AG20443 (cell line): ENCODE data around the gene DIPK1A.

Experiments
- DNase-seq: peaks from one replicate; pipeline ENCODE4 v3.0.0; 2012; ENCODE audit warnings: low spot score, mixed read lengths

DIPK1A gene

GRCh38 chr1:92961131-92961895 is at the start of gene DIPK1A:
Gene DIPK1A (minus strand): TSS chr1:92961462. CDS start chr1:92961429, 33 bp downstream.
- DNase-seq: peak; percentile 95

DNA sequence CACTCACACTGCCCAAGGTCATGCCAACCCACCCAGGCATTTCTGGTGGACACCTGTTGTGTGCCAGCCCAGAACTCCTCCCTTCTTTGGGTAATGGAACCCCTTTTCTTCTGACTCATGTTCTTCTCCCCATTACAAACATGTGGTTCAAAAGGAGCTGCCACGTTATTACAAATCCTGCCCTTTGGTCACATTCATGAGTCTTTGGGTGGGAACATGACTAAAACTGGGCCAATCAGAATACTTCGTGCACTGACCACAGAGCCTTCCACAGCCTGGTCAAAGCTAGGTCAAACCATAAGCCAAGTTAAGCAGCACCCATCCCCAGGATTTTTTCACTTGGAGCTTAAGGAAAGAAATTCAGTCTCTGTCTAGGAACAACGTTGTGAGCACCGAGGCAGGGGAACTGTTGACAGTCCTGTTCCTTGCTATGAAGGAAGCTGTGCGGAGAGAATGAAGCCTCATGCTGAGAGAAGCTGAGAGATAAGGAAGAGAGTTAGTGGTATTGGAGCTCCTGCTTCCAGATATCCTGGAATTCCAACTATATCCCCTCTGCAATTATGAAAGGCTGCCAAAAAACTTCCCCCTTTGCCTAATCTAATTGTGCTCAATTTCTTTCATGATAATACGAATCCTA is 46.8 kb upstream of the DIPK1A start:
- peak; percentile 18 for DNase-seq

DNA sequence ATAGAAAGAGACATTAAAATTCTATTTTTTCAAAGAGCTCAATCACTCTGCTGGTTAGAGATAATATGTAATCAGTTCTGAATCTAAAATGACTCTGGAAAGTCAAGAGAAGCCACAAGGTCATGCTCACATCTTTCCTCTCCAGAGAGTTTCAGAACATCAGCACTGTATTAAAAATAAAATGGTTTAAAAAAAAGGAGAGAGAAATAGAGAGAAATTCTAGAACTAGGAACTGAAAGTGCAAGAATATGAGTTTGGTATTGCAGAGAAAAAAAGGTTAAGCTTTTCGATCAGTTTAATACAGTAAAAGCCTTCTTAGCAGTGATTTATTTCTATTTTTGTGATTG is 44.0 kb upstream of the DIPK1A start:
- DNase-seq: no peak

DNA sequence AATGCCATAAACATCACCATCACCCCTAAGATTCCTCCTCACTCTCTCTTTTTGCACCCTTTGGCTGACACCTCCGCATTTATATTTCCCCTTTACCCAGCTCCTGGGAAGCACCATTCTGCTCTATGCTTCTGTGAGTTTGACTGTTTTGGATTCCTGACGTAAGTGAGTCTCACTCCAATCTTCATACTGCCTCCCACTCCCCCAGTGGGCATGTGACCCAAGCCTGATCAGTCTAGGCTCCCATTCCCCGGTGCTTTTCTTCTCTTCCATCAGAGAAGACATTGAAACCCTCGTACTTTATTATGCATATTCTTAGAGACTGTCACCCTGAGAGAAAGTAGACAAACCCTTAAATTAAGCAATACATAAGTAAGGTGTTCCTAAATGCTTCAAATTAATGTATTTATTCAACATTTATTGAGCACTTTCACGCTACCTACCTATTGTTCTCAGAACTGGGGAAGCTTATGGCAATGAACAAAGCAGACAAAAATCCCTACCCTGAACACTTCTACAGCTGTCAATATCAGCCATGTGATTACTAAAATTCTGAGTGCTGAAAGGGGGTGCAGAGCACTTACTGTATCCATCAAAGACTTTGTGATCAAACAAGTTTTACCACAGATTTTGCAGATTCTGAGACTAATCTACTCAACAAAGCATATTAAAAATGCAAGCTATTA is 43.4 kb upstream of the DIPK1A start:
- DNase-seq: no peak

GRCh38 chr1:93003981-93004380 is 42.7 kb upstream of the DIPK1A start:
- DNase-seq: no peak

GRCh38 chr1:93002781-93003180 is 41.5 kb upstream of the DIPK1A start:
- no peak for DNase-seq

DNA sequence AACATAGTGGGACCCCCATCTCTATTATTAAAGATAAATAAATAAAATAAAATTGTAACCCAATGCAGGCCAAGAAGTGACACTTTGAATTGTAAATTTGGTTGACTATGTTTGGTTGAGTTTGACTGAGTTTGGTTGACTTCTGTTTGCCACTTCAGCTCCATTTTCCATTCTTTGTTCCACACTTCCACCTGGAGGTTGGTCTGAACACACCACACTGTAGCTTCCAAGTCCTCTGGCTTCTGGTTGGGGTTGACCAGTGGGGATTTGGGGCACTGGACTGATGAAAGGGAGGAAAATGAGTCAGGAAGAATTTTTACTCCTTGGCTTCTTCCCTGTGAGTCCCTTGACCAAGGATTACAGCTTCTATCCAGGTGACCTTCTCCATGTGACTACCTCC is 40.6 kb upstream of the DIPK1A start:
- DNase-seq: no peak

DNA sequence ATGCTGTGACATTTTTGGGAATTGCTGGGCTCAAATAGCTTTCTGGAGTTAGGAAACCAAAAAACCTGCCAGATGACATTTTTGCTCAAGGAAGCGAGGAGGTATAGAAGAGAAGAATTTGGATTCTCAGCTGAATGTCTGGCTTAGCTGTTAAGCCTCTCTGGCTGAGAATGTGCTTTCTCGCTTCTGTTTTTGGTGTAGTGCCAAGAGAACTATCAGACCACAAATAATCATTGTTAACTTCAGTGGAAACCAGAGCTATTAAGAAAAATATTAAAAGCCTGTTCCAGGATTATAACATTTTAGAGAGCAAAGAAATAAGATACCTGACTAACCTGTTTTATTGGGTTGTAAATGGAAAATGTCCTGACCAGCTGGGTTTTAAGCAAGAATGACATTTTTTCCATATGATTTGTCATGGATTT is 39.5 kb upstream of the DIPK1A start:
- no peak for DNase-seq

DNA sequence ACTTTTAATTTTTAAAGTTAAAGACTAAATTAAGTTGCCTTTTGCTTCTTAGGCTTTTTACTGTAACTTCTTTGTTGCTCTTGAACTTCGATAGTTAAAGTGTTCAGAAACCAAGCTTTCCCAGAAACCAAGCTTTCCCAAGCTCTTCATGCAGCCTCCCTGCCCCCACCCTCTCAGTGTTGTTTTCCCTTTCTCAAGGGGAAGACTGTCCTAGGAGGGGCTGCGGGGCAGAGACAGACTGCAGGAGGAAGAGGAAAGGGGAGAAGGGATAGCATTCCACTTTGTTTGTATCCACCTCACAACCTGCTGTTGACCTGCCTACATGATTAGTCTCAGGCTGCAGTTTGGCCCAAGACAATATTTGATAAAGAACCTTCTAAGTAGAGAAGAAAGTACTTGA is 39.0 kb upstream of the DIPK1A start:
- DNase-seq: no peak

DNA sequence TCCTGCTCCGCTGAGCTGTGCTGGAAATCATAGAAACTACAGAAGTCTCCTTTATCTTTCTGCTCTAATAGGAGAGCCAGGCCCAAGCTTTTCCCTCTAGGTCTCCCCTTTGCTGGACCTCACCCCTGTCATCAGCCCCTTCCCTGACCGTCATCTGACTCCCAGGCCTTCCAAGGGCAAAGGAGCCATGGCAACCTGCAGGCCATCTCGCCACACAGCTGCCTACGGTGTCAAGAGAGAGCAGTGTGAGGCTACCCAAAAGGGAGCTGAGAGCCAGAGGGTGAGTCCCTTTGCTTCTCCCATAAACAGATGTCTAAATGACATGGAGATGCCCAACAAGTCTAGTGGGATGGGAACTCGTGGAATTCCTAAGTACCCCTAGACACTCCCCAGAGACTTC is 37.6 kb upstream of the DIPK1A start:
- DNase-seq: no peak

GRCh38 chr1:92995441-92996430 is 34.5 kb upstream of the DIPK1A start:
- no peak for DNase-seq

GRCh38 chr1:92994105-92994712 is 32.9 kb upstream of the DIPK1A start:
- peak; percentile 70 for DNase-seq

DNA sequence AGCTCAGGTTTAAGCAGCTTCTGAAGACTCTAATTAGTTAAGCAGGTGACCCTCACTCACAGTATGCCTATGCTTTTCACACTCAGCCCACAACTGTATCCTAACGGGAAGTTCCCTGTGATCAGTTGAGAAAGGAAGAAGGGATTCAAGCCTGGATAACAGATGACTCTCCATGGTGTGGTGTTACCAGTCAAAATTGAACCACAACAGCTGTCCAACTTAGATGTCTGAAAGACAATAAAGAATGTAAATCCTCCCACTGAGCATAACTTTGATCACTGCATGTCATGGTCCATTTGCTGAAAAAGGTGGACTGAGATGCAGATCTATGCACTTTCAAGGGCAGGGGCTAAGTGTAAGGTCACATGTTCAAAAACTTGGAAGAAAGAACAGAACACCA is 32.3 kb upstream of the DIPK1A start:
- no peak for DNase-seq

- no peak for DNase-seq
These were observed 31.6 kb upstream of the DIPK1A start for GRCh38 chr1:92992877-92993276.

DNA sequence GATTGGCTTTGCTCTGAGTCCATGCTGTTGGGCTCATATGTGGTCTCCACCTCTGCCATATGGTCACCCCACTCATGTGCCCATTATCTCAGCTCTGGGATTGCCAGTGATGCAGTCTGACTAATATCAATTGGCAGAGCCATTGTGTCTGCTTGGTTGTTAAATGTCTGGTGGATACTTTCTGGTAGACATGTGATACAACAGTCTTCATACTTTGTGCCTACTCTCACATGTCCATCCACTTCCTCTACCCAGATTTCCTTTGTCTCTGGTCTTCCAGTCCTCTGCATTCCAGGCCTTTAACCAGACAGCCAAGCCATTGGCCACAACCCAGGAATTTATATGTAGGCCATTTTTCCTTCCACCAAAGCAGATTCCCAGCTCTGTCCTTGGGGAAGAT is 30.8 kb upstream of the DIPK1A start:
- peak; percentile 26 for DNase-seq

- no peak for DNase-seq
These were observed 29.6 kb upstream of the DIPK1A start for GRCh38 chr1:92990828-92991227.

- DNase-seq: no peak
These were observed 28.8 kb upstream of the DIPK1A start for GRCh38 chr1:92989936-92990583.

DNA sequence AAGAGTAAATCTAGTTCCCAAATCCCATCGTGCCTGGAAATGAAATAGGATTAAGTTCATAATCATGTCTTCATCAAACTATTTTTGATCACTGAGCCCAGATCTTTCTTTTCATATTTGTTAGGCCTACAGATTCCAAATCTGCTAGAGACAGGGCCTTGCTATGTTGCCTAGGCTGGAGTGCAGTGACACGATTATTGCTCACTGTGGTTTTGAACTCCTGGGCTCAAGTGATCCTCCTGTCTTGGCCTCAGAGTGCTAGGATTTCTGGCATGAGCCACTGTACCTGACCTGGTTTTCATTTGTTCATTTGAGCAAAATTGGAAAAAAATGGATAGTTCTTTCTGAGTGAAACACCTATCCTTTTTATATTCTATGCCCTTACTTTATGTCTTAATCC is 28.0 kb upstream of the DIPK1A start:
- no peak for DNase-seq

DNA sequence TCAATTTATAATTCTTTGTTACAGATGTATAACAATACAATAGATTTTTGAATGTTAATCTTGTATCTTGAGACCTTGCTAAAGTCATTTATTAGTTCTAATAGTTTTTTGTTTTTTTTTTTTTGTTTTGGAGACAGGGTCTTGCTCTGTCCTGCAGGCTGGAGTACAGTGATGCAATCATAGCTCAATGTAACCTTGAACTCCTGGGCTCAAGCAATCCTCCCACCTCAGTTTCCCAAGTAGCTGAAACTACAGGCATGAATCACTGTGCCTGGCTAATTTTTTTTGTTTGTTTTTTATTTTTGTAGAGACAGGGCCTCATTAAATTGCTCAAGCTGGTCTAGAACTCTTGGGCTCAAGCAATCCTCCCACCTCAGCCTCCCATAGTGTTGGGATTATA is 26.2 kb upstream of the DIPK1A start:
- no peak for DNase-seq

DNA sequence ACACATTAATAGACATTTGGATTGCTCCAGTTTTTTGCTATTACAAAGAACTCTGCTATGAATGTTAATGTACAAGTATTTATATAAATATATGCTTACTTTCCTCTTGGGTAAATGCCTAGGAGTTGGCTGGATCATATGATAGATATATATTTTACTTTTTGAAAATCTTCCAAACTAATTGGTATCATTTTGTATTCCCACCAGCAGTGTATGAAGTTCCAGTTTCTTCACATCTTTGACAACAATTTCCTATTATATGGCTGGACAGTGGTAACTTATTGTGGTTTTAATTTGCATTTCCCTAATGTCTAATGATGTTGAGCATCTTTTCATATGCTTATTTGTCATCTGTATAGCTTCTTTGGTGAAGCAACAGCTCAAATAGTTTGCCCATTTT is 23.8 kb upstream of the DIPK1A start:
- no peak for DNase-seq
